ENCODE data around the gene ME1. TPM values are rescaled to one million over a fixed set of nuclear protein-coding genes. Genes with fewer than 3 reads are reported as not detected.

Gene ME1
- total RNA-seq, 1 donor = 17.0 TPM

- TF ChIP-seq CTCF (IDR thresholded peaks at IDR 0.05; ENCODE audit: insufficient read depth, low read length) = peak; percentile 80
- no peak overlapping the region for H3K4me3 ChIP-seq (ENCODE audit: low read depth, low read length)
- DNase-seq (ENCODE audit: low read depth) = peak; percentile 83
These were observed 12.8 kb downstream of the ME1 start for GRCh38 chr6:83417880-83418663.

GRCh38 chr6:83413068-83413467 lies 17.8 kb downstream of the ME1 start:
- DNase-seq (ENCODE audit: low read depth) = no peak
- TF ChIP-seq CTCF (IDR thresholded peaks at IDR 0.05; ENCODE audit: insufficient read depth, low read length) = no peak
- no peak overlapping the region for H3K4me3 ChIP-seq (ENCODE audit: low read depth, low read length)

GRCh38 chr6:83411731-83412130 lies 19.1 kb downstream of the ME1 start:
- H3K4me3 ChIP-seq (ENCODE audit: low read depth, low read length) = no peak overlapping the region
- no peak for TF ChIP-seq CTCF (IDR thresholded peaks at IDR 0.05; ENCODE audit: insufficient read depth, low read length)
- no peak for DNase-seq (ENCODE audit: low read depth)

GRCh38 chr6:83403191-83403590 lies 27.7 kb downstream of the ME1 start:
- DNase-seq (ENCODE audit: low read depth) = no peak
- no peak overlapping the region for H3K4me3 ChIP-seq (ENCODE audit: low read depth, low read length)
- TF ChIP-seq CTCF (IDR thresholded peaks at IDR 0.05; ENCODE audit: insufficient read depth, low read length) = no peak

- no peak for TF ChIP-seq CTCF (IDR thresholded peaks at IDR 0.05; ENCODE audit: insufficient read depth, low read length)
- H3K4me3 ChIP-seq (ENCODE audit: low read depth, low read length) = no peak overlapping the region
- no peak for DNase-seq (ENCODE audit: low read depth)
These were observed 41.2 kb downstream of the ME1 start for GRCh38 chr6:83389606-83390005.

GRCh38 chr6:83385473-83385872 lies 45.4 kb downstream of the ME1 start:
- no peak for TF ChIP-seq CTCF (IDR thresholded peaks at IDR 0.05; ENCODE audit: insufficient read depth, low read length)
- H3K4me3 ChIP-seq (ENCODE audit: low read depth, low read length) = no peak overlapping the region
- no peak for DNase-seq (ENCODE audit: low read depth)

GRCh38 chr6:83384751-83385150 lies 46.1 kb downstream of the ME1 start:
- TF ChIP-seq CTCF (IDR thresholded peaks at IDR 0.05; ENCODE audit: insufficient read depth, low read length) = no peak

More at GRCh38 chr6:83384751-83385150, 46.1 kb downstream of the ME1 start:
- DNase-seq (ENCODE audit: low read depth) = no peak
- no peak overlapping the region for H3K4me3 ChIP-seq (ENCODE audit: low read depth, low read length)

Data from fibroblast of the aortic adventitia (primary cell).